MG63 (cell line): ENCODE results near the gene RASGRP1. TPM values are rescaled to one million over a fixed set of nuclear protein-coding genes. Genes with fewer than 3 reads are reported as not detected.
A peak's percentile ranks its signal among the peaks of the same experiment; 100 is the strongest.

Experiments
- DNase-seq: peaks from one replicate; pipeline ENCODE4 v3.0.0-alpha.2; 2020
- H3K27me3 ChIP-seq: fragments of 250-450 bp; sonication (Bioruptor Pico); 2 replicates; pipeline ENCODE4 v1.5.1; 2020; ENCODE audit warnings: mild to moderate bottlenecking, moderate library complexity
- H3K36me3 ChIP-seq: fragments of 250-450 bp; sonication (Bioruptor Pico); 2 replicates; pipeline ENCODE4 v1.5.1; 2020; ENCODE audit warnings: mild to moderate bottlenecking, moderate library complexity
- H3K4me3 ChIP-seq: fragments of 250-450 bp; sonication (Bioruptor Pico); 2 replicates; pipeline ENCODE4 v1.5.1; 2020; ENCODE audit warnings: mild to moderate bottlenecking, moderate library complexity
- H3K9me3 ChIP-seq: fragments of 250-450 bp; sonication (Bioruptor Pico); 2 replicates; pipeline ENCODE4 v1.5.1; 2020; ENCODE audit warnings: mild to moderate bottlenecking, moderate library complexity
- total RNA-seq: library from RNA; depleted of rRNA; stranded (reverse); fragments of >200 nt; shearing (Covaris generic); gene quantifications from 2 replicates; pipeline ENCODE4 v1.2.3, GENCODE V29; 2014; ENCODE audit warnings: low replicate concordance; rRNA removed

The RASGRP1 gene
- total RNA-seq, result not detected in 2 replicates

DNA sequence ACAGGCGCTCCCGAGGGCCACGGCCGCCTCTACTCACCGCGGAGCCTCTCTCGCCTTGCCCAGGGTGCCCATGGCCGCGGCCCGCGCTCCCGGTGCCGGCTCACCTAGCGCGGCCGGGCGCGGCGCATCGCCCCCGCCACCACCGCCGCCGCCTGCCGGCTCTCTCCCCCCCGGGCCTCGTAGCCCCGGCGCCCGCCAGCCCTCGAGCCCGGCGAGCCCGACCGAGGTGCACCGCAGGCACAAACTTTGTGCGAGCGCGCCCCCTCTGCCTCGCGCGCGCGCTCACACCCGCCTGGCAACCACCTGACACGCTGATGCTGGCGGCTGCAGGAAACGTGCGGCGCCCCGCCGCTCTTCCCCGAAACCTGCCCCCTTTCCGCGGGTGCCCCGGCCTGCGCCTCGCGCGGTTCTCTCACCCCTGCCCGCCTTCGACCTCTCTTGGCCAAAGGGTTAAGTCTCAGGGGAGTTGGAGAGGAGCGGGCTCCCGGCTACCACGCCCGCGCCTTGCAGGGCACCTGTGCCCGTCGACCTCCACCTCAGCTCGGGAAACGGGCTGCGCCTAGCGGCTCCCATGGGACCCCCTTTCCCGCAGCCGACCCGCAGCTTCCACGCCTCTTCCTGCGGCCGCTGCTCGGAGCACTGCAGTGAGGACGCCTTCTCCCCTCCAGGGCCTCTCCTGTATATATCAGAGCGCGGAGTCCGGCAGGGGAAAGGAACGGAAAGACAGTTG lies at the start of gene RASGRP1:
RASGRP1 (minus strand) TSS at position 258 of the 730 bp plus-strand sequence; CDS start at position 72, 186 bp downstream.
- Histone ChIP-seq H3K36me3 (no peaks in the 10 kb centered on the region), H3K4me3 (peak within 1 kb of the TSS; percentile 45), H3K9me3 (no peaks in the 10 kb centered on the region), H3K27me3 (peaks cover 10% of the 10 kb centered on the region)
- DNase-seq, result peak; percentile 56

- H3K9me3 ChIP-seq, result no peaks in the 10 kb centered on the region
- 0 out of 2 replicates have a peak, but pooled peaks cover 2% of the 10 kb centered on the region for H3K27me3 ChIP-seq
- no peak for DNase-seq
- no peaks in the 10 kb centered on the region for H3K36me3 ChIP-seq
- no peak overlapping the region for H3K4me3 ChIP-seq
Measured at GRCh38 chr15:38613085-38613484, 48.5 kb upstream of the RASGRP1 start.

DNA sequence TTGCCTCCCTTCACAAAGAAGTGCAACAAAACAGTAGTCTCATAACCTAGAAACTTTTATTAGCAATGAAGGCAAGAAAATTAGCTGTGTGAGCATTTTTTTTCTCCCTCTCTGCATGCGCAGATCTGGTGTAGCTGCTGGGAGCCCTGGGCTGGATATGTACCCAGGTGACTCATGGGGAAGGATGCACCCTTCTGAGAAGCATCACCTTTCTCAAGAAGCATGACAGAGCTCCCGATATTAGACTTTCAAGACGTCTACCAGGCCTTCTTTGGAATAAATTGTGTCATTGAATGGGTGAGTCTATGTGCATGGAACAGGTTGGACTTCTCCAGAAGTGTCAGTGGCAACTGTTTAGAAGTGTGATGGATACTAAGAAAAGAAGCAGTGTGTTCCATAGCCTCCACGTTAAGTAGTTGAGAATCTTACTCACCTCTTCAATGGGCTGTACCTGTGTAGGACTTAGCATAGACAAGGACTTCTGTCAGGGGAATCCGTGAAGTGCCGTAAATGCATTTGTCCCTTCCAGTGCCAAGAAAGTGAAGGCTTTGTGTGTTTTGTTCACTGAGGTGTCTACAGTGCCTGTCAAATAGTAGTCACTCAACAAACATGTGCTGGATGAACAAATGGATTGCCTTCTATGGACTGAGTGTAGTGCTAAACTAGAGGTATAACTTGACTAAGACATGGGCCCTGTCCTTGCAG lies 47.7 kb upstream of the RASGRP1 start:
- no peaks in the 10 kb centered on the region for H3K9me3 ChIP-seq
- H3K4me3 ChIP-seq, result no peak overlapping the region
- H3K27me3 ChIP-seq, result 0 out of 2 replicates have a peak, but pooled peaks cover 2% of the 10 kb centered on the region
- DNase-seq, result no peak
- H3K36me3 ChIP-seq, result no peaks in the 10 kb centered on the region

DNA sequence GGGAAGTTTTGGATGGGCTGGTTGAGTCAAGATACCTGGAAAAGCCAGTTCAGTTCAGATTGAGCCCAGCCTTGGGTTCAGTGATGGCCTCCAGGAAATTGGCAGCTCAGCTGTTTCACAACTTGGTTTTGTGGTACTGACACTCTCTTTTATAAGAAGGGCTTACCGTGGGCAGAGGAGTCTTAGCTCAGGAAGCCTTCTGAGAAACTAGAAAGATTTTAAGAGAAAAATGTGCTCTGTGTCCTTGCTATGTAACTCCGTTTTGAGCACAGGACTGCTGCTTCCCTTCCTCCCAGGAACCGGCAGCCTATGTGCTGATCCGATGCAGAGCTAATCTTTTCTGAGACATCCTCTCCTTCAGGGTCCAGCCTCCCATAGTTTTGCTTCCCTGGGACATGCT lies 46.6 kb upstream of the RASGRP1 start:
- no peak for DNase-seq
- 0 out of 2 replicates have a peak, but pooled peaks cover 2% of the 10 kb centered on the region for H3K27me3 ChIP-seq

GRCh38 chr15:38610748-38611147 lies 46.1 kb upstream of the RASGRP1 start:
- DNase-seq, result no peak
- Histone ChIP-seq H3K4me3 (no peak overlapping the region), H3K9me3 (no peaks in the 10 kb centered on the region), H3K36me3 (no peaks in the 10 kb centered on the region), H3K27me3 (0 out of 2 replicates have a peak, but pooled peaks cover 2% of the 10 kb centered on the region)

More for the DNA sequence above, 46.6 kb upstream of the RASGRP1 start:
- Histone ChIP-seq H3K36me3 (no peaks in the 10 kb centered on the region), H3K4me3 (no peak overlapping the region), H3K9me3 (no peaks in the 10 kb centered on the region)

GRCh38 chr15:38609097-38609738 lies 44.6 kb upstream of the RASGRP1 start:
- Histone ChIP-seq H3K27me3 (no peaks in the 10 kb centered on the region), H3K4me3 (no peak overlapping the region), H3K36me3 (no peaks in the 10 kb centered on the region), H3K9me3 (no peaks in the 10 kb centered on the region)
- DNase-seq, result no peak

- Histone ChIP-seq H3K36me3 (no peaks in the 10 kb centered on the region), H3K4me3 (no peak overlapping the region), H3K9me3 (no peaks in the 10 kb centered on the region), H3K27me3 (no peaks in the 10 kb centered on the region)
- DNase-seq, result no peak
Measured at GRCh38 chr15:38608682-38609081, 44.1 kb upstream of the RASGRP1 start.

- DNase-seq, result no peak
- no peaks in the 10 kb centered on the region for H3K9me3 ChIP-seq
- H3K4me3 ChIP-seq, result no peak overlapping the region
- H3K27me3 ChIP-seq, result no peaks in the 10 kb centered on the region
- H3K36me3 ChIP-seq, result no peaks in the 10 kb centered on the region
Measured at GRCh38 chr15:38605744-38606143, 41.1 kb upstream of the RASGRP1 start.

DNA sequence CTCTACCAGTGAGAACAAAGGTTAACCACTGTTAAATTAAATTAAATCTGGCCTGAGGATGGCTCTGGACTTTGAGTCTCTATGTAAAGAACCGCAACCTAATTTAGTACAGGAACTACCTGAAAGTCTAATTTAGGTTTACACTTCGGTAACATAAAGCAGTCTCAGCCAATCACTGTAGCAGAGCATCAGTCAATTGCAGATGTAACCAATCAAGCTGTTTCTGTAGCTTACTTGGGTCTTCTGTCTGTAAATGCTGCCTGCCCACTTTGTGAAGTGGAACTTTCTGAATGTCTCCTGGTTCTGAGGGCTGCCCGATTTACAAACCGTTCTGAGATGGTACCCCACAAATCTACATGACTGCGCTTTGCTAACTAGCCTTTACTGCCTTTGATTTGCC lies 39.1 kb upstream of the RASGRP1 start:
- Histone ChIP-seq H3K9me3 (no peaks in the 10 kb centered on the region), H3K36me3 (no peaks in the 10 kb centered on the region), H3K4me3 (no peak overlapping the region), H3K27me3 (no peaks in the 10 kb centered on the region)
- no peak for DNase-seq

DNA sequence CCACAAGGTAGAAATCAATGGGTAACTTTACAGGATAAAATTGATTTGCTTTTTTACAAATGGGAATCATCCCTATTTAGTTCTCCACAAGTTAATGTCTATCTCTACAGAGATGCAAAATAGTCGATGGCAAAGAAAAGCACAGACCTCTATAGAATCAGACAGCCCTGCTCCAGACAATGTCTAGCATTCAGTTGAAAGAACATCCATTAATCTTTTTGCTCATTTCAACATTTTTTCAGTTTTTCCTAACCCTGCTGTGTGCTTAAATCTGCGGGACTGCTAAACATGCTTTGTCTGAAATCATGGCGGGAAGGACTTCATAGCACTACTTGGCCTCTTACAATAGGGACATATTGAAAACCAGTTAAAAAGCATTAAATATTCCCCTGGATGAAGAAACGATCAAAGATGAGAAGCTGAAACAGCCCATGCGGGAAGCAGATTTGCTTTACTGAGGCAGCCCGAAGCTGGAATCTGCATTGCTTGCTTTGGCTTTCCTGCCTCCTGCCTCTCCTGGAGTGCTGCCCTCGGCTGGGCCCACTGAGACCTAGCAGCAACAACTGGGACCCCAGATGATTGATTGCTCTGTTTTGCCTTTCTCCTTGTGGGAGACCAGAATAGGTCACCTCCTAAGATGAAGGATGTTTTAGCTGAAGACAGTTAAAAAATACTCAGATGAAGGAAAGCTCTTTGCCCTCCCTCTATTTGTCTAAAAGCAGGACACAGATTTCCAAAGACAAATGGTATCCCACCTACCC lies 38.5 kb upstream of the RASGRP1 start:
- Histone ChIP-seq H3K27me3 (no peaks in the 10 kb centered on the region), H3K9me3 (no peaks in the 10 kb centered on the region)
- DNase-seq, result no peak

GRCh38 chr15:38600236-38600635 lies 35.6 kb upstream of the RASGRP1 start:
- no peaks in the 10 kb centered on the region for H3K27me3 ChIP-seq

More for the DNA sequence above, 38.5 kb upstream of the RASGRP1 start:
- H3K4me3 ChIP-seq, result no peak overlapping the region
- H3K36me3 ChIP-seq, result no peaks in the 10 kb centered on the region

DNA sequence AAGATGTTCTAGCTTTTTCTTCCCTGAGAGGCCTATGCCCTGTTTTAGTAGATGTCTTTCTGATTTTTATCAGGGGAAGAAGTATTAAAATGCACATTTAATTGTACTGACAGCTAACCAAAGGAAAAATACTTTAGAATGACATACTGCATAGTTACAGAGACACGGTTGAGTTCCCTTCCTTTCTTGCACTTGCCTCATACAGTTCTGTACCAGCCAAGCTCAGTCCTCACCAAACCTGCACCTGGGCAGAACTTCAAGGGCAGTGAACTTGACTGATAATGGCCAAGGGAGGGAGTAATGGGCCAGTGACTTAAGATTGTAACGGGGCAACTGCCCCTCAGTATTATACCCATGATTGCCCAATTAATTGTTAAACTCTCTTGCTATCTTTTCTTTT lies 34.1 kb upstream of the RASGRP1 start:
- no peaks in the 10 kb centered on the region for H3K36me3 ChIP-seq
- H3K4me3 ChIP-seq, result no peak overlapping the region
- no peaks in the 10 kb centered on the region for H3K27me3 ChIP-seq
- DNase-seq, result no peak
- H3K9me3 ChIP-seq, result no peaks in the 10 kb centered on the region

More at GRCh38 chr15:38600236-38600635, 35.6 kb upstream of the RASGRP1 start:
- Histone ChIP-seq H3K4me3 (no peak overlapping the region), H3K36me3 (no peaks in the 10 kb centered on the region), H3K9me3 (no peaks in the 10 kb centered on the region)
- DNase-seq, result no peak

- Histone ChIP-seq H3K4me3 (no peak overlapping the region), H3K9me3 (no peaks in the 10 kb centered on the region), H3K36me3 (no peaks in the 10 kb centered on the region), H3K27me3 (no peaks in the 10 kb centered on the region)
- no peak for DNase-seq
Measured at GRCh38 chr15:38597219-38597800, 32.7 kb upstream of the RASGRP1 start.

GRCh38 chr15:38593524-38593923 lies 28.9 kb upstream of the RASGRP1 start:
- H3K9me3 ChIP-seq, result no peaks in the 10 kb centered on the region
- no peaks in the 10 kb centered on the region for H3K36me3 ChIP-seq
- H3K27me3 ChIP-seq, result no peaks in the 10 kb centered on the region
- DNase-seq, result peak; percentile 4
- no peak overlapping the region for H3K4me3 ChIP-seq

GRCh38 chr15:38589502-38589901 lies 24.9 kb upstream of the RASGRP1 start:
- Histone ChIP-seq H3K4me3 (no peak overlapping the region), H3K9me3 (no peaks in the 10 kb centered on the region), H3K27me3 (no peaks in the 10 kb centered on the region), H3K36me3 (no peaks in the 10 kb centered on the region)
- DNase-seq, result peak; percentile 39

DNA sequence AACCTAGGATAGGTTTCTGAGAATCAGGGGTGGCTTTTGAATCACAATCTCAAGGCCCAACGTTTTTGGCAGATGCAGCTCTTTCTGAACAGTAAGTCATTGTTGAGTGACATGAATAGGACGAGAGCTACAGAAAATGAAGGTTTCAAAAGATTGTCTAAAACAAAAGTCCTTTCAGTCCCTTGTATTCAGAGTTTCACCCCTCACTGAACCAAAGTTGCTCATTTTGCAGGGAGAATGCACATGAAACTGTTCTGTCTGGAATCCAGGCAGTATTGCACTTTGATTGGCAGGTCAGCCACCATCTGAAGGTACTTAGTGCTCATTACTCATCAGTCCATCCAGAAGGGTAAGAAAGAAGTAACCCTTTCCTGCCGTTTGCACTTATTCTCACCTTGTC lies 24.1 kb upstream of the RASGRP1 start:
- DNase-seq, result no peak
- Histone ChIP-seq H3K9me3 (no peaks in the 10 kb centered on the region), H3K4me3 (no peak overlapping the region), H3K36me3 (no peaks in the 10 kb centered on the region), H3K27me3 (no peaks in the 10 kb centered on the region)
